Mesendoderm (in vitro differentiated cells): ENCODE results near the gene PPP1R7. TPM values are rescaled to one million over a fixed set of nuclear protein-coding genes. Genes with fewer than 3 reads are reported as not detected.
A peak's percentile ranks its signal among the peaks of the same experiment; 100 is the strongest.
"Not testable (repeated sequence)": the region's sequence is repeated elsewhere in the genome, so short reads cannot be mapped to it uniquely, and the experiment has no call there.

Experiments
- DNase-seq: peaks from one replicate; pipeline ENCODE4 v3.0.0; 2013
- H2AK5ac ChIP-seq: 2 replicates; pipeline ENCODE4 v1.6.1; 2013; ENCODE audit warnings: low read length, inconsistent platforms
- H2BK120ac ChIP-seq: 2 replicates; pipeline ENCODE4 v1.6.1; 2013; ENCODE audit warnings: low read depth, mild to moderate bottlenecking, low read length, moderate library complexity, mixed read lengths
- H2BK15ac ChIP-seq: replicated peaks from 2 replicates; pipeline ENCODE4 v1.6.1; 2013; ENCODE audit warnings: low read depth, mild to moderate bottlenecking, moderate library complexity
- H2BK5ac ChIP-seq: 2 replicates; pipeline ENCODE4 v1.6.1; 2013; ENCODE audit warnings: low read length, inconsistent platforms
- H3K18ac ChIP-seq: 2 replicates; pipeline ENCODE4 v1.6.1; 2013; ENCODE audit warnings: mild to moderate bottlenecking, low read length, mixed read lengths
- H3K23ac ChIP-seq: one replicate; pipeline ENCODE4 v1.6.1; 2013; ENCODE audit warnings: low read length
- H3K27ac ChIP-seq: 2 replicates; pipeline ENCODE4 v1.5.1; 2013; ENCODE audit warnings: low read depth, mild to moderate bottlenecking, inconsistent platforms, low read length, moderate library complexity
- H3K27me3 ChIP-seq: 2 replicates; pipeline ENCODE4 v1.6.1; 2013; ENCODE audit warnings: low read length, control low read depth, mild to moderate bottlenecking, inconsistent platforms; ENCODE audit not compliant: insufficient read depth, poor library complexity
- H3K36me3 ChIP-seq: 2 replicates; pipeline ENCODE4 v1.6.1; 2013; ENCODE audit warnings: low read length, inconsistent platforms; ENCODE audit not compliant: control insufficient read depth, insufficient read depth
- H3K4ac ChIP-seq: one replicate; pipeline ENCODE4 v1.6.1; 2013; ENCODE audit warnings: low read depth, mild to moderate bottlenecking, low read length, moderate library complexity
- H3K4me1 ChIP-seq: 2 replicates; pipeline ENCODE4 v1.6.1; 2013; ENCODE audit warnings: low read depth, low read length, inconsistent platforms; ENCODE audit not compliant: control insufficient read depth
- H3K4me2 ChIP-seq: 2 replicates; pipeline ENCODE4 v1.6.1; 2013; ENCODE audit warnings: low read length
- H3K4me3 ChIP-seq: 2 replicates; pipeline ENCODE4 v1.5.1; 2013; ENCODE audit warnings: mild to moderate bottlenecking, low read length
- H3K56ac ChIP-seq: one replicate; pipeline ENCODE4 v1.6.1; 2013; ENCODE audit warnings: low read length
- H3K79me1 ChIP-seq: 2 replicates; pipeline ENCODE4 v1.6.1; 2013; ENCODE audit warnings: low read length, inconsistent platforms
- H3K79me2 ChIP-seq: 2 replicates; pipeline ENCODE4 v1.6.1; 2013; ENCODE audit warnings: mild to moderate bottlenecking, low read length; ENCODE audit not compliant: control insufficient read depth, insufficient read depth
- H3K9ac ChIP-seq: 2 replicates; pipeline ENCODE4 v1.6.1; 2013; ENCODE audit warnings: low read length, inconsistent platforms
- H4K5ac ChIP-seq: one replicate; pipeline ENCODE4 v1.6.1; 2013; ENCODE audit warnings: low read length
- H4K8ac ChIP-seq: one replicate; pipeline ENCODE4 v1.6.1; 2013; ENCODE audit warnings: low read depth, mild to moderate bottlenecking, control low read depth, low read length, moderate library complexity
- WGBS: extraction: QIAGEN DNeasy Blood & Tissue Kit; methylation state at CpG from one replicate; pipeline ENCODE4 v1.1.7; 2013; ENCODE audit warnings: low lambda C conversion rate, missing lambda C conversion rate; ENCODE audit not compliant: insufficient coverage; ENCODE audit errors: extremely low coverage; 5-methylcytosine and 5-hydroxymethylcytosine counted together
- polyA plus RNA-seq, 2 experiments: library from polyadenylated mRNA; stranded (reverse); fragments of 200-250 nt; gene quantifications; one replicate each; pipeline ENCODE4 v1.2.3, GENCODE V29; 2013

The PPP1R7 gene, protein sequence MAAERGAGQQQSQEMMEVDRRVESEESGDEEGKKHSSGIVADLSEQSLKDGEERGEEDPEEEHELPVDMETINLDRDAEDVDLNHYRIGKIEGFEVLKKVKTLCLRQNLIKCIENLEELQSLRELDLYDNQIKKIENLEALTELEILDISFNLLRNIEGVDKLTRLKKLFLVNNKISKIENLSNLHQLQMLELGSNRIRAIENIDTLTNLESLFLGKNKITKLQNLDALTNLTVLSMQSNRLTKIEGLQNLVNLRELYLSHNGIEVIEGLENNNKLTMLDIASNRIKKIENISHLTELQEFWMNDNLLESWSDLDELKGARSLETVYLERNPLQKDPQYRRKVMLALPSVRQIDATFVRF
- 54.8 TPM for polyA plus RNA-seq (2013, experiment 1 of 2)
- 56.0 TPM for polyA plus RNA-seq (2013, experiment 2 of 2)

- no peaks in the 10 kb centered on the region for H3K79me2 ChIP-seq
- H2BK5ac ChIP-seq = no peak within 1 kb of the TSS
- no peaks in the 10 kb centered on the region for H3K36me3 ChIP-seq
- H3K4ac ChIP-seq = no peak within 1 kb of the TSS
- no peak within 1 kb of the TSS for H4K5ac ChIP-seq
- H3K27ac ChIP-seq = peak within 1 kb of the TSS; percentile 33
- H2BK15ac ChIP-seq = no peak within 1 kb of the TSS
- peaks cover 14% of the 10 kb centered on the region for H3K79me1 ChIP-seq
- H3K4me2 ChIP-seq = peak within 1 kb of the TSS; percentile 99
- no peak within 1 kb of the TSS for H2BK120ac ChIP-seq
- H3K56ac ChIP-seq = peak within 1 kb of the TSS; percentile 85
- no CpG with 5 or more reads among the region's 73 CpGs for WGBS
- peak within 1 kb of the TSS; percentile 77 for H3K9ac ChIP-seq
- H2AK5ac ChIP-seq = no peak within 1 kb of the TSS
- no peaks in the 10 kb centered on the region for H3K27me3 ChIP-seq
- no peak within 1 kb of the TSS for H3K23ac ChIP-seq
- peak; percentile 98 for DNase-seq
- H3K4me3 ChIP-seq = peak within 1 kb of the TSS; percentile 79
- no peak within 1 kb of the TSS for H4K8ac ChIP-seq
- peak within 1 kb of the TSS; percentile 70 for H3K18ac ChIP-seq
- H3K4me1 ChIP-seq = no peaks in the 10 kb centered on the region
Measured at GRCh38 chr2:241149925-241150659, at the start of gene PPP1R7. Gene PPP1R7 (plus strand): TSS chr2:241150467. CDS start chr2:241150496, 29 bp downstream.

GRCh38 chr2:241102239-241102803, 47.9 kb upstream of the PPP1R7 start, which contains the start of gene MTERF4:
Gene MTERF4 (minus strand): TSS chr2:241102287. CDS start chr2:241102273, 14 bp downstream.
- H3K9ac ChIP-seq = peak within 1 kb of the TSS; percentile 93

GRCh38 chr2:241103176-241103595, 47.1 kb upstream of the PPP1R7 start:
- no peak overlapping the region for H2BK120ac ChIP-seq

More at GRCh38 chr2:241102239-241102803, 47.9 kb upstream of the PPP1R7 start, which contains the start of gene MTERF4:
- peak; percentile 89 for DNase-seq
- peak within 1 kb of the TSS; percentile 78 for H3K4me3 ChIP-seq
- H3K56ac ChIP-seq = peak within 1 kb of the TSS; percentile 95
- peak within 1 kb of the TSS; percentile 84 for H3K4ac ChIP-seq
- H3K27me3 ChIP-seq = no peaks in the 10 kb centered on the region
- H3K79me1 ChIP-seq = peaks cover 16% of the 10 kb centered on the region
- peak within 1 kb of the TSS; percentile 6 for H2BK120ac ChIP-seq
- peak within 1 kb of the TSS; percentile 54 for H3K18ac ChIP-seq
- peak within 1 kb of the TSS; percentile 39 for H2BK5ac ChIP-seq
- no peak within 1 kb of the TSS for H2AK5ac ChIP-seq
- H3K27ac ChIP-seq = peak within 1 kb of the TSS; percentile 45
- no peak within 1 kb of the TSS for H2BK15ac ChIP-seq
- peak within 1 kb of the TSS; percentile 84 for H4K8ac ChIP-seq
- peak within 1 kb of the TSS; percentile 91 for H3K4me2 ChIP-seq
- no peaks in the 10 kb centered on the region for H3K4me1 ChIP-seq
- no peak within 1 kb of the TSS for H3K23ac ChIP-seq
- H3K36me3 ChIP-seq = no peaks in the 10 kb centered on the region
- H3K79me2 ChIP-seq = peaks cover 14% of the 10 kb centered on the region
- H4K5ac ChIP-seq = no peak within 1 kb of the TSS
- no CpG with 5 or more reads among the region's 56 CpGs for WGBS

DNA sequence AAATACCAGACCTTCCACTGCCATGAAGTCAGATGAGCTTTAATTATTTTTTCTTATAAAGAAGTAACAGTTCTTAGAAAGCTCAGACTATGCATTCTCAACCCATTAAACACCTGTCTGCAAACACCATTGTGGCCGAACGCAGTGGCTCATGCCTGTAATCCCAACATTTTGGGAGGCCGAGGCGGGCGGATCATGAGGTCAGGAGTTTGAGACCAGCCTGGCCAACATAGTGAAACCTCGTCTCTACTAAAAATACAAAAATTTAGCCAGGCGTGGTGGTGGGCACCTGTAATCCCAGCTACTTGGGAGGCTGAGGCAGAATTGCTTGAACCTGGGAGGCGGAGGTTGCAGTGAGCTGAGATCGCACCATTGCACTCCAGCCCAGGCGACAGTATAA, 45.7 kb upstream of the PPP1R7 start:
- H2BK5ac ChIP-seq, H3K4ac ChIP-seq, H2BK15ac ChIP-seq, H2AK5ac ChIP-seq, H3K27ac ChIP-seq, H3K4me2 ChIP-seq, H3K36me3 ChIP-seq, DNase-seq, H2BK120ac ChIP-seq, H3K56ac ChIP-seq, H3K18ac ChIP-seq, H3K23ac ChIP-seq, H3K27me3 ChIP-seq, H3K4me1 ChIP-seq, H3K4me3 ChIP-seq, H4K8ac ChIP-seq, H3K9ac ChIP-seq, H4K5ac ChIP-seq: not testable (repeated sequence)
- no CpG with 5 or more reads among the region's 10 CpGs for WGBS
- H3K79me1 ChIP-seq = peaks cover 12% of the 10 kb centered on the region
- peaks cover 11% of the 10 kb centered on the region for H3K79me2 ChIP-seq

More at GRCh38 chr2:241103176-241103595, 47.1 kb upstream of the PPP1R7 start:
- H2BK5ac ChIP-seq = no peak overlapping the region
- H3K4me2 ChIP-seq = peak overlapping the region; percentile 65
- peaks cover 14% of the 10 kb centered on the region for H3K79me1 ChIP-seq
- no peak overlapping the region for H4K5ac ChIP-seq
- no CpG with 5 or more reads among the region's 5 CpGs for WGBS
- H3K36me3 ChIP-seq = no peaks in the 10 kb centered on the region
- H4K8ac ChIP-seq = no peak overlapping the region
- H2BK15ac ChIP-seq = no peak overlapping the region
- no peak overlapping the region for H3K4ac ChIP-seq
- H3K23ac ChIP-seq = no peak overlapping the region
- no peak for DNase-seq
- peak overlapping the region; percentile 95 for H3K56ac ChIP-seq
- no peak overlapping the region for H2AK5ac ChIP-seq
- peaks cover 14% of the 10 kb centered on the region for H3K79me2 ChIP-seq
- no peak overlapping the region for H3K4me3 ChIP-seq
- peak overlapping the region; percentile 93 for H3K9ac ChIP-seq
- no peak overlapping the region for H3K18ac ChIP-seq
- no peak overlapping the region for H3K27ac ChIP-seq
- H3K27me3 ChIP-seq = no peaks in the 10 kb centered on the region
- no peaks in the 10 kb centered on the region for H3K4me1 ChIP-seq

GRCh38 chr2:241105641-241106040, 44.6 kb upstream of the PPP1R7 start:
- no peak overlapping the region for H2AK5ac ChIP-seq
- no peak overlapping the region for H2BK120ac ChIP-seq
- H3K18ac ChIP-seq = no peak overlapping the region
- no peak overlapping the region for H3K4ac ChIP-seq
- no CpG with 5 or more reads among the region's 3 CpGs for WGBS
- H2BK15ac ChIP-seq = no peak overlapping the region
- H3K23ac ChIP-seq = no peak overlapping the region
- H3K79me2 ChIP-seq = peaks cover 7% of the 10 kb centered on the region
- no peak overlapping the region for H4K5ac ChIP-seq
- H3K4me1 ChIP-seq = no peaks in the 10 kb centered on the region
- no peaks in the 10 kb centered on the region for H3K36me3 ChIP-seq
- H3K4me2 ChIP-seq = no peak overlapping the region
- no peak overlapping the region for H3K27ac ChIP-seq
- peaks cover 7% of the 10 kb centered on the region for H3K79me1 ChIP-seq
- no peak overlapping the region for H3K9ac ChIP-seq
- H2BK5ac ChIP-seq = no peak overlapping the region
- H4K8ac ChIP-seq = no peak overlapping the region
- H3K27me3 ChIP-seq = no peaks in the 10 kb centered on the region
- no peak overlapping the region for H3K4me3 ChIP-seq
- no peak for DNase-seq
- H3K56ac ChIP-seq = no peak overlapping the region
